ENCODE results near the gene LHX6. TPM values are rescaled to one million over a fixed set of nuclear protein-coding genes. Genes with fewer than 3 reads are reported as not detected.

The LHX6 gene
- total RNA-seq, 1 donor from 2014 or later, result 0.07 TPM

DNA sequence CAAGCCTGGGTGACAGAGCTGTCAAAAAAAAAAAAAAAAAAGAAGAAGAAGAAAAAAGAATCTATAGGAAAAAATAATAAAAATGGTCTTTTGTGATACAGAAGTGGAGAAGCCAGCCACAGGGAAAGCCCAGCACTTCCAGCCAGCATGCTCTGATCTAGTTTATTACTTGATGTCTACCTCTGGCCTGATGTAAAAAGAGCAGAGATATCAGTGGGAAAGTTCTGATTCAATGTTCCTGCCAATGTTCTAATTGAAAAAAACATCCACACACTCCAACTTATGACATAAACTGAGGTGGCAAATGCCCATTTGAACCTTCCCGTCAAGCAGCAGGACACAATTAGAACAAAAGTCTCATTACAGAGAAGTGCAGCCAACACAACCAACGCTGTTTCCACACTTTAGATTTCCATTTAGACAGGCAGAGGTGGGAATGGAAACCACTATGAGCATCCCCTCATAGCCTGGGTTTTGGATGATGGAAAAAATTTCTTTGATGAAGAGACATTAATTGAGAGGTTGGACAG is 30.2 kb upstream of the LHX6 start:
- H3K27ac Mint-ChIP-seq (ENCODE audit: unreplicated experiment), result no peak overlapping the region
- no peak overlapping the region for H3K4me3 Mint-ChIP-seq
- peaks cover 30% of the 10 kb centered on the region for H3K4me1 Mint-ChIP-seq
- H3K36me3 Mint-ChIP-seq (ENCODE audit: low read depth), result peaks cover 2% of the 10 kb centered on the region
- H3K27me3 Mint-ChIP-seq (ENCODE audit: low read depth), result no peaks in the 10 kb centered on the region
- DNase-seq (ENCODE audit: low read depth, low spot score), result no peak
- TF ChIP-seq, protein P1, sequence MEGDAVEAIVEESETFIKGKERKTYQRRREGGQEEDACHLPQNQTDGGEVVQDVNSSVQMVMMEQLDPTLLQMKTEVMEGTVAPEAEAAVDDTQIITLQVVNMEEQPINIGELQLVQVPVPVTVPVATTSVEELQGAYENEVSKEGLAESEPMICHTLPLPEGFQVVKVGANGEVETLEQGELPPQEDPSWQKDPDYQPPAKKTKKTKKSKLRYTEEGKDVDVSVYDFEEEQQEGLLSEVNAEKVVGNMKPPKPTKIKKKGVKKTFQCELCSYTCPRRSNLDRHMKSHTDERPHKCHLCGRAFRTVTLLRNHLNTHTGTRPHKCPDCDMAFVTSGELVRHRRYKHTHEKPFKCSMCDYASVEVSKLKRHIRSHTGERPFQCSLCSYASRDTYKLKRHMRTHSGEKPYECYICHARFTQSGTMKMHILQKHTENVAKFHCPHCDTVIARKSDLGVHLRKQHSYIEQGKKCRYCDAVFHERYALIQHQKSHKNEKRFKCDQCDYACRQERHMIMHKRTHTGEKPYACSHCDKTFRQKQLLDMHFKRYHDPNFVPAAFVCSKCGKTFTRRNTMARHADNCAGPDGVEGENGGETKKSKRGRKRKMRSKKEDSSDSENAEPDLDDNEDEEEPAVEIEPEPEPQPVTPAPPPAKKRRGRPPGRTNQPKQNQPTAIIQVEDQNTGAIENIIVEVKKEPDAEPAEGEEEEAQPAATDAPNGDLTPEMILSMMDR (conservative IDR thresholded peaks at IDR 0.05), result no peak
- H3K9me3 Mint-ChIP-seq, result no peaks in the 10 kb centered on the region

DNA sequence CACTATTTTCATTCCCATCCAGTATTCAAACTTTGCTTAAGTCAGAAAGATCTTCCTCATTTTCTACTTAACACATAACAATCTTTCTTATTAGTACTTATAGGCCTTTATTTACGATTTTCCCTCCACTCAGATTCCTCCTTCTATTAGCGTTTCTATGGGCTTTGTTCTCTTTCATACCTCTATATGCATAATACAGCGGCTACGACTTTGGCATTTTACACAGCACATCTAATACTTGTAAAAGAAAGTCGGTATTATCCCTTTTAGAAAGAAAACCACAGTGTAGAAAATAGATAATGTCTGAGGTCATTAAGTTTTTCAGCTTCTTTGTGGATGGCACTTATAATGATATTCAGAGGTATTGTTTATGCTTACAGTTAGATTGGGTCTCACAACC is 27.4 kb upstream of the LHX6 start:
- TF ChIP-seq, protein P1 (conservative IDR thresholded peaks at IDR 0.05), result no peak
- DNase-seq (ENCODE audit: low read depth, low spot score), result no peak
- H3K27me3 Mint-ChIP-seq (ENCODE audit: low read depth), result no peaks in the 10 kb centered on the region
- no peaks in the 10 kb centered on the region for H3K9me3 Mint-ChIP-seq
- no peak overlapping the region for H3K4me3 Mint-ChIP-seq
- no peak overlapping the region for H3K27ac Mint-ChIP-seq (ENCODE audit: unreplicated experiment)
- peaks cover 6% of the 10 kb centered on the region for H3K36me3 Mint-ChIP-seq (ENCODE audit: low read depth)
- peaks cover 17% of the 10 kb centered on the region for H3K4me1 Mint-ChIP-seq

DNA sequence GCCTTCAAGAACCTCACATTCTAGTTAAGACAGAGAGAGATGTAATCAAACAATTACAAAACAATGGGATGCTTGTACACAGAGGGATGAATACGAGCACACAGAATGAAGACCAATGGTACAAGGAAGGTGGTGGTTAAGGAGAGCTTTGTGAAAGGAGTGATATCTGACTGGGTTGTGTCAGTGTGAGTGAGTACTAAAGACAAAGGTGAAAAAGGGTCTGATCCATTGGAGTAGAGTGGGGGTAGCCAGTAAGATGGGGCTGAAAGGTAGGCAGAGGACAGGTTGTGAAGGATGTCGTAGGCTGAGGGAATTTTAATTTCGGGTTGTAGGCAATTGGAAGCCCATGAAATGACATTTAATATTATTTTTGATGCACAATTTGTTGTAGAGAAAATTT is 26.0 kb upstream of the LHX6 start:
- no peak for DNase-seq (ENCODE audit: low read depth, low spot score)
- TF ChIP-seq, protein P1 (conservative IDR thresholded peaks at IDR 0.05), result no peak
- Mint-ChIP-seq H3K27ac (ENCODE audit: unreplicated experiment) (no peak overlapping the region), H3K9me3 (no peaks in the 10 kb centered on the region), H3K36me3 (ENCODE audit: low read depth) (peaks cover 14% of the 10 kb centered on the region), H3K4me1 (peaks cover 17% of the 10 kb centered on the region), H3K4me3 (no peak overlapping the region), H3K27me3 (ENCODE audit: low read depth) (no peaks in the 10 kb centered on the region)

DNA sequence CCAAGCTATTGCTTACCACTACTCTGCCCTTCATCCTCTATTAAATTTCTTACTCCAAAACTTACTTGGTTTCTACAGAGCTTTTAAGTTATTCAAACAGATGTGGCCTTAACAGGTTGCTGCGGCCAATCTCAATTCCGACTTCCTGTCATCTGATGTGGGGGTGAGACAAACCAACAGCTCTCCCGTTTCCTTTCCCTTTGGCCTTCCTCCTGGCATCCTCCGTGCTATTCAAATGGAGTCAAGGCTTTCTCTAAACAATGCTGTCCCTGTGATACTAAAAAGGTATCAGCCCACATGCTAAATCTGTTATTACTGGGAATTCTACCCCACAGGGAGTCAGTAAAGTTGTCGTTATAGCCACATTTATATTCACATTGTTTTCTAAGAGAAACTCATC is 24.0 kb upstream of the LHX6 start:
- Mint-ChIP-seq H3K36me3 (ENCODE audit: low read depth) (peaks cover 14% of the 10 kb centered on the region), H3K4me1 (peaks cover 17% of the 10 kb centered on the region), H3K9me3 (no peaks in the 10 kb centered on the region), H3K27ac (ENCODE audit: unreplicated experiment) (no peak overlapping the region), H3K27me3 (ENCODE audit: low read depth) (no peaks in the 10 kb centered on the region), H3K4me3 (no peak overlapping the region)
- TF ChIP-seq, protein P1 (conservative IDR thresholded peaks at IDR 0.05), result no peak
- no peak for DNase-seq (ENCODE audit: low read depth, low spot score)

DNA sequence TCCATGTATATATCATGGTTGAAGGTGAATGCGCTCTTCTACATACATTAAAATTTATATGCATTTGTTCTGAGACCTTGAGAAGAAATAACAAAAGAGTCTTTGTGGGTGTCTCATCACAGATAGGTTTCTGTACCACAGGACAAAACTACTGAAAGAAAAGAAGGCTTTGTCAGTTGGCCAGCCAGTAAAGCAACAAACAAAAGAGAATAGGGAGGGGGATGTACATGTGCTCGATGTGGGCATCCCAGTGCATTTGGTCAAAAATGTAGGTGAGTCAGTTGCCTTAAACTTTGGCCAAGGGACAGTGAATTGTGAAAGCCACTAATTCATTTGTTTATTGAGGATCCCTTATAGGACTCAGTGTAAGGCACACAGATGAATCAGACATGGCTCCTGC is 22.6 kb upstream of the LHX6 start:
- Mint-ChIP-seq H3K9me3 (no peaks in the 10 kb centered on the region), H3K4me3 (no peak overlapping the region), H3K27me3 (ENCODE audit: low read depth) (no peaks in the 10 kb centered on the region), H3K36me3 (ENCODE audit: low read depth) (peaks cover 14% of the 10 kb centered on the region), H3K27ac (ENCODE audit: unreplicated experiment) (no peak overlapping the region), H3K4me1 (peaks cover 17% of the 10 kb centered on the region)
- no peak for DNase-seq (ENCODE audit: low read depth, low spot score)
- TF ChIP-seq, protein P1 (conservative IDR thresholded peaks at IDR 0.05), result no peak

All from neural crest cell (in vitro differentiated cells).